Inflammatory macrophage (primary cell): ENCODE results near the gene TELO2.

Source experiments
- DNase-seq, 2 donors: peaks; one replicate each; pipeline ENCODE4 v3.0.0-alpha.2; 2020 to 2022
- total RNA-seq, 18 experiments: gene quantifications; one replicate each; lab custom pipeline; 2026; ENCODE audit warnings: mixed read lengths in 6 of 18, inconsistent platforms in 2 of 18; lab: John Stamatoyannopoulos, UW

The TELO2 gene
- total RNA-seq, result 6.1 to 38.3 (median 22.0) reads per million in 18 experiments

DNA sequence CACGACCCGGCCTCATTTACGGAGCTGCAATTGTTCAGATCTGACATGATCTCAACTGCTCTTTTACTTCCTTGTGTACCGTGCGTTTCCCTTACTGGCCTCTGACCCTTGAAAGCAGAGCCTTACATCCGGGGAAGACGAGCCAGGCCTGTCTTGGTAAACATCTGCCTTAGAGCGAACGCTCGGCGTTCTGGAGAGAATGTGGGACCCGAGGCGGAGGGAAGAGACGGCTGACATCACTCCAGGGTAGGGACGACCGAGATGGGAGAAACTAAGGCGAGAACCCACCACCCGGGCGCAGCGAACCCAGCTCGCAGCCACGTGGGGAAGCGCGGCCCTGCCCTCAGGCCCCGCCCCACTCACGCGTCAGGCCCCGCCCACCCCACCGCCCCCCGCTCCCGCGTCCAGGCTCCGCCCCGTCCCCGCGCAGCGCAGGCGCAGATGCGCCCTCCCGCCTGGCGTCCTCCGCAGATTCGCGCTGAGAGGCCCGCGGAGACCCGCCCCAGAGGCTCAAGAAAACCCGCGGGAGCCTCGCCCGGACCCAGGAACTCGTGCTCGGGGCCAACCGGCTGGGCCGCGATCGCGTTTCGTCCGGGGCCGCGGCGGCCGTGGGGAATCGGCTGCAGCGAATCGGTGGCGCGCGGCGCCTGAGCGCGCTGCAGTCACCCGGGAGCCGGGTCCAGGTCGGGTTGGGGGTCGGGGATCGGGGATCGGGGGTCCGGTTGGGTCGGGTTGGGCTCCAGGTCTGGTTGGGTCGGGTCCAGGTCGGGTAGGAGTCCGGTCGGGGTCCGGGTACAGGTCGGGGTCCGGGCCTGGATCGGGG lies at the start of gene TELO2:
Gene TELO2 (plus strand): TSS at position 438 of the 823 bp plus-strand sequence. CDS start 922 bp downstream, outside the sequence.
- DNase-seq, result peak; percentile 79 to 87

DNA sequence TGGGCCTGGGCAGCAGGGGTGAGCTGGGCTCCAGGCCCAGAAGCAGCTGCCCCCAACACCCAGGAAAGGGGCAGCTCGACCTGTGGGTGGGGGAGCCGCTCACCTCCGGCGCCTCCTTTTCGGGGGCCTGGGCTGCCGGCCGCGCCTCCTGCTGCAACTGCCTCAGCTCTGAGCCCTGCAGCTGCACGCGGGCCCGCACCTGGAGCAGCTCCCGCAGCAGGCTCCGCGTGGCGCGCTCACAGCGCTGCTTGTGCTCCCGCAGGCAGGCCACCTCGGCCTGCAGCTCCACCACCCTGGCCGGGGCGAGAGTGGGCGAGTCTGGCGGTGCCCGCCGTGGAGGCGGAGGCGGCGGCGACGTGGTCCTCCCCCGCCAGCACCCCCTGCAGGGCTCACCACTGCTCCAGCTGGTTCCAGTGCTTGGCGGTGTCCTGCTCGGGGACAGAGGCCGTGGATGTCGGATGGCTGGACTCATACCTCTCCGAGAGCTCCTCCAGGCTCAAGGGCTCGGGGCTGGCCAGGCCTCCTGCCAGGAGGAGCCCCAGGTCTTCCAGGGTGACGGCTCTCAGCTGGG lies 49.7 kb upstream of the TELO2 start:
- DNase-seq, result no peak

DNA sequence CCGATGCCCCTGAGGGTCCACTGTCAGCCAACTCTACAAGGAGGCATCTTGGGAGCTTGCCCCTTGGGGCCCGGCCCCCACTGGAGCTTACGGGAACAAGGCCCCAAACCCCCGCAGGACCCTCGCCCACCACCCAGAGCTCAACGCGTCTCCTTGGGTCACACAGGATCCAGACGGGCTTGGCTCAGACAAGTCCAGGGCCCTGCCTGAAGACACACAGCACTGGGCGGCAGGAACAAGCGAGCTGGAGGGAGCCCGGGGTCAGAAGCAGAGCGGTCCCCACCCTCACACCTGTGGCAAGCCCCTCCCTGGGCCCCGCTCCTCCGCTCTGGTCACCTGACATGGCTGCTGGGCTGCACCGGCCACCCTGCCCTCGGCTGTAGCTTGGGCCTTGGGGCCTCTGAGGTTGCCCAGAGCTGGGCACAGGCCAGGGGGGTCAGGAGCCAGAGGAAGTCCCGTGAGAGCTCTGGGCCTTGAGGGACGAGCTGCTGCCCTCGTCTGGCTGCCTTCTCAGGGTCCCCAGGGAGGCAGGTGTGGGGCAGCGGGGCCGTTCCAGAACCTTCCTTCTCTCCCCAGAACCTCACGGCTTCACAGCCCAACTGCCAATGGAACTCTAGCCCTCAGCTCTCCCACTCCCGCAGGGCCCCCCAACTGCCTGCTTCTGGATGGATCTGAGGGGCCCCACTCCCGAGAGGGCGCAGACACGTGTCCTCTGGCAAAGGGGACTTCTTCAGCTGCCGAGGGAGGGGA lies 49.0 kb upstream of the TELO2 start, which contains the start of gene CCDC154:
Gene CCDC154 (minus strand): TSS at position 577 of the 750 bp plus-strand sequence. CDS start 234 bp downstream, at position 343.
- no peak for DNase-seq

DNA sequence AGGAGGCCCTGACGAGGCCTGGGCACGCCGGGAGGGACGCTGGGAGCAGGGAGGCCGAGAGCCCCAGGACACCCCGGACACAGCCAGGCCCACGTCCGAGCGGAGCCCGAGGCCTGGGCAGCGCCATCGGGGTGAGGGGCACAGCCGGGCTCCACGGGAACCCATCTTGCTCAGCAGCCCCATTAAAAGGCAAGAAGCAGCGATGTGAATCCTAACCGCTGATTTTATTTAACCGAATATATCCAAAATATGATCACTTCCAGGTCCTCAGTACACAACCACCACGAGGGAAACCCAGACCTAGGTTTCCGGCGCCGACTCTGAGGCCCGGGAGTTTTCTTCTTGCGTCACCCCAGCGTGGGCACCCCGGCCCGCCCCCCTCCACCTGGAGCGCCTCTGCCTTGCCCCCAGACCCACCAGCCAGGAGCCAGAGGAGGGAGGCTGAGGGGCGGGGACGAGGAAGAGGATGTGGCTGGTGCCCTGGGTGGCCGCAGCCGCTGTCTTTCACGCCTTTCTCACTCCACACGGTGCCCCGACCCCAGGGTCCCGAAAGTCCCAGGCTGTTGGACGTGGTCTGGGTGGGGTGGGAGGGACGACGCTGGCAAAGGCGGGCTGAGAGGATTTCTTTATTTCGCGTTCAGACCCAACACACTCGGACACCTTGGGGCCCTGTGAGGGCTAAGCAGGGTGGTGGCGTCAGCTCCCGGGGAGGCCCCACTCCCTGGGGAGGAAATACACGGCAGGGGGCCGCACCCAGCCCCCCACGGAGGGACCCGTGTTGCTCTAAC lies 48.2 kb upstream of the TELO2 start:
- no peak for DNase-seq

DNA sequence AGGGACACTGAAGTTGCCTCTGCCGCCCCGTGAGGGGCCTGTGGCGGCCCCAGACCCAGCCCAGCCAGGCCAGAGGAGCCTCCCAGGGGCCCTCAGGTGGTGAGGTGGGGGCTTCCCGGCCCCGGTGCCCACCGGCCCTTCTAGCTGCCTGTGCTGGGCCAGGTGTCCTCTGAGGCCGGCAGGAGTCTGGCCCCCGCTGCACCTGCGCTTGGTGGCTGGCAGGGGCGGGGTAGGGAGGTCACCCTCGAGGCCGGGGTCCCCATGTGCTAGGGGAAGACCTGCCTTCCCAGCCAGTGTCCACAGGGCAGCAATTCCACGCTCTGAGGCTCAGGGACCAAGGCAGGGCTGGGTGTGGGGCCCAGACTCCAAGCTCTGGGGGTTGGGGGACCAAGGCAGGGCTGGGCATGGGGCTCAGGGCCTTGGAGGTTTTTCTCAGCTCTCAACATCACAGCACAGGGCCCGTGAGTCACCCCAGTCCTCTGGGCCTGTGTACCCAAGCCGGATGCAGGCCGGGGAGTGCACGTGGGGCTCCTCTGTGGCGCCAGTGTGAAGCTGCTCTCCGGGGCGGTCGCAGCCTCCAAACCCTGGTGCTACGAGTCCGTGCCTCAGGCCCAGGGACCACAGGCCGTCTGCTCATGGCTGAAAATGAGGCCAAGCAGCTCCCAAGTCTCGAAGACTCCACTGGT lies 47.5 kb upstream of the TELO2 start:
- no peak for DNase-seq

DNA sequence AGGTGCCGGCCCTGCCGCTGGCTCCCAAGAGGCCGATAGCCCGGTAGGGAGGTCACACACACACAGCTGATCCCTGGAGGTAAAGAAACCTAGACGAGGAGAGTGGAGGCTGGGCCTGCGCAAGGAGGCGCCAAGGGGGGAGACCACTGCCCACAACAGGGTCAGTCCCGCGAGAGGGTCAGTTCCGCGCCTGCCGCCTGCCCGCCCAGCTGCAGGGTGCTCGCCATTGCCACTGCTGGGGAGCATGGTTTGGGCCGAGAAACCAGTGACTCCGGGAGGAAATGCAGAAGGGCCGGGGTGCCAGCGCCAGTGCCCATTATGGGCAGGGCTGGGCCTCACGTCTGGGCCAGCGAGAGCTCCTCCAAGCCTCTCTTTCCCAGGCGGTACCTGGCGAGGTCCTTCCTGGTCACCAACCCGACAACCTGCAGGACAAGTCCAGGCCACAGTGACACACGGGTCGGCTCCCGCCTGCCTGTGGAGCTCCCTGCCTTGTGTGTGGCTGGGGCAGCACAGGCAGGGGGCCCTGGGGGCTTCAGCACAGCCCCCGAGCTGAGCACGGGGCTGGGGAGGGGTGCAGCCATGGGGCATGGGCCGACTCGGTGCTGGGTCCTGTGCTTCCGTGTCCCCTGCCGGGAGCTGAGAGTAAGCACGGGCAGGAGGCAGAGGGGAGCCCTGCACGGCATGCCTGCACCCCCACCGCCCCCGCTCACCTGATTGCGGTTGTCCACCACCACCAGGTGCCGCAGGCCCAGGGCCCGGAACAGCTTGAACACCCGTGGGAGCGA lies 46.7 kb upstream of the TELO2 start:
- no peak for DNase-seq

DNA sequence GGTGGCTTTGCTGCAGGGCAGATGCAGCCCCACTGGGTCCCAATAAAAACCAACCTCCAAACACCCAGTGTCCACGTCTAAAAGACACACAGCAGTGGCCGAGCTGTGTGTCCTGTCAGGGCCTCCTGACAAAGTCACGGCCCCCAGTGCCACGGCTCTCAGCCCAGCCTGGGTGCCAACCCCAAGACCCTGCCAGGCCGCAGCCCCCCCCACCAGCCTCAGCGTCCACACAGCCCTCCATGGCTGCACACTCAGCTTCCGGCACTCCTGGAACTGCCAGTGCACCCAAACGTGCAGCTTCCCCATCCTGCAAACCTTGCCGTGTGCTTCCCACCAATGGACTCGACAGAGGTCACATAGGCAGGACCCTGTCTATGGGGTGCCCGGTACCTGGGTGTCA lies 45.2 kb upstream of the TELO2 start:
- DNase-seq, result no peak

GRCh38 chr16:1448536-1449116 lies 44.5 kb upstream of the TELO2 start:
- DNase-seq, result no peak

DNA sequence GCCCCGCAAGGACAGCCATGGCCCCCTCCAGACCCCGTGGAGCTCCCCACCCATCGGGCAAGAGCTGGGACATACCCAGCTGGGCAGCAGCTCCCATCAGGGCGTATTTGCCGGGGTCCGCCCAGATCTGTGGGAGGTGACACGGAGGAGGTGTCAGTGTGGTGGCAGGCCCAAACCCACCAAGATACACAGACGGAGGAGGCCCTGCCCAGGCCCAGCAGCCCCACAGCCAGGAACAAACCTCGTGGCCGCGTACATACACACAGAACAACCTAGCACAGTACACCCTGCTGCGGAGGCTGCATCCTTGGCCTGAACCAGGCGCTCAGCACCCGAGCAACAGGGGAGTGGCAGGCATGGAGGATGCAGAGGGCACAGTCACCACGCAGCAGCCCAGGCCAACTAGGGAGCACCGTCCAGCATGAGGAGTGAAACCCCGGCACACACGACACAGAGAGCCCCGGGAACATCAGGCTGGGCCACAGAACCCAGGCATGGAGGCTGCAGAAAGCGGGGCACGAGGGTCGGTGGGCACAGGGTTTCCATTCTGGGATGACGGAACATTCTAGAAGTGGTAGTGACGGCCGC lies 43.9 kb upstream of the TELO2 start:
- no peak for DNase-seq

DNA sequence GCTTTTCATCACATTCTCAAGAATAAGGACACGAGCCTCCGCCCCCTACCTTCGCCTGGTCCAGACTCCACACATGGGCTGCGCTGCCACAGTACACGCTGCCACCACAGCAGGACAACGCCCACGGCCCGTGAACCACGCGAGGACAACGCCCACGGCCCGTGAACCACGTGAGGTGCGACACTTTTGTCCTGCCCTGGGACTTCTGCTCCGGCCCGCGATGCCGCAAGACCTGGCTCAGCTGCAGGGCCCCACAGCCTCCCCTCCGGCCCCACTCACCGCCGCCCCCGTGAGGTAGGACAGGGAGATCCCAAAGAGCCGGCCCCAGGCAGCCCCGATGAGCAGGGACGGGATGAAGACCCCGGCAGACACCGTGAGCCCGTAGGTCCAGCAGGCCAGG lies 42.9 kb upstream of the TELO2 start:
- peak in 1 of 2 donors; percentile 14 for DNase-seq

GRCh38 chr16:1450841-1451240 lies 42.3 kb upstream of the TELO2 start:
- no peak for DNase-seq

- DNase-seq, result no peak
Observed at GRCh38 chr16:1451702-1452392, 41.3 kb upstream of the TELO2 start.

DNA sequence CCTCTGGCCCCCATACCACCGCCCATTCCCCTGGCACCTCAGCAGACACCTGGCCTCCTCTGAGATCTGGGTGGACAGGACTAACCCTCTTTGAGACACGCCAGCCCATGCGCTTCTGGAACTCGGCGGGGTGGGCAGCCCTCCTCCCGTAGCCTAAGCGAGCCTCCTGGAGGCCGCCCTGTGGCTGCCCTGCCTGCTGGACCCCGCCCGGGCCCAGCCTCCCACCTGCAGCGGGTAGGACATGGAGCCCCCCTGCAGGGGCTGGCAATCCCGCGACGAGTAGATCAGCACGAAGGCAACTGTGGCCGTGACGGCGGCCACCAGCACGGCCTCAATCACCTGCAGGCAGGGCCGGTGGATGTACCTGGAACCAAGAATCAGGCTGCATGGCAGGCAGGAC lies 40.6 kb upstream of the TELO2 start:
- no peak for DNase-seq

GRCh38 chr16:1453316-1453715 lies 39.8 kb upstream of the TELO2 start:
- no peak for DNase-seq

DNA sequence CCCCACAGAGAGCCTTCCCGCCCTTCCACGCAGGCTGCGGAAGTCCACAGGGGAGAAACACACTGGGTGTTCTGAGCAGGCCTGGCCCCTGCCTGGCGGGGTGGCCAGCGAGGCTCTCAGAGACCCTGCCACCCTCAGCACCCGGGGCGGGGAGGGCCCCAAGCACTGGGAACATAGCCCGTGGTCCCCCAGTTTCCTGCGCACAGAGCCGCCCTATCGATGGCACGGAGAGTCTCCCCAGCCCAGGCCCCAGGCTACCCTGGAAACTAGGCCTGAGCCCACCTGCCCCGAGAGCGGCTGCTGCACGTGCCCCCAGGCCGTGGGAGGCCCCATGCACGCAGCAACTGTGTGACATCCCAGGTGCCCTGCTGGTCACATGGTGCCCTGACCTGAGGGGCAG lies 38.6 kb upstream of the TELO2 start:
- DNase-seq, result no peak

DNA sequence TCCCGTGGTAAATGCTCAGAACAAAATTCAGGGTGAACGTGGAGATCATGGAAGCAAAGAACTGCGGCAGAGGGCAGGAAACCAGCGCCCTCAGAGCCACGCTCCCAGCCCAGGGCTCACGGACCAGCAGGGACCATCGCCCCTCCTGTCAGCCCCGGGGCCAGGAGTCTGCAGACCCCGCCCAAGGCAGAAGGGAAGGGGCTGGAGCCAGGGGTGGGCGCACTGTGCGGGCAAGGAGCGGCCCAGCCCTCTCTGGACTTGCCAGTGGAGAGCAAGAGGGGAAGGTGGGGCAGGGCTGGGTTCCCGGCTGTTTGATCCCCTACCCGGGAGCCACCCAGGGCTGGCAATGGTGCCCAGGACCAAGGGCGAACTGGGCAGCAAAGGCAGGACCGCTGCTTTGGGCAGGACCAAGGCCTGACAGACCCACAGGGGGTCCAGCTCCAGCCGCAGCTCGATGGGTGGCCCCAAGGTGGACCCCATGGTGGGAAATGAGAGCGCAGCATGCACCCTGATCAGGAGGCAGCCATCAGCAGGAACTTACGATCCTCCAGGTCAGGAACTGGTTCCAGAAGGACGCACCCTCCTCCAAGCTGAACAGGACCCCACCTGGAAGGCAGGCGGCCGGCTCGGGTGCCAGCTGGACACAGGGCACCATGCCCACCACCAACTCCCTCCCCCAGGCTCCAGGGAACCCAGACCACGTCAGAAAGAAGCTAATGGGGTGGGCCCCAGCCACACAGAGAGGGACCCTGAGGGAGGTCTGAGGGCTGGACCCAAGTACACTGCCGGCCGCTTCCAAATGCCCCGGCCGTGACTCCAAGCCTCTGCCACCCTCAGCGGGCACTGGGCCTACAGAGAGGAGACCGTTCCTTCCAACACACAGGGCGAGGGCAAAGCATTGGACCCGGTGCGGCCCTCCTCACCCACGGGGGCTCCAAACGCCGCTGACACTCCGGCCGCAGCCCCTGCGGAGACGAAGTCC lies 37.7 kb upstream of the TELO2 start:
- DNase-seq, result no peak

GRCh38 chr16:1456951-1457350 lies 36.2 kb upstream of the TELO2 start:
- DNase-seq, result no peak

DNA sequence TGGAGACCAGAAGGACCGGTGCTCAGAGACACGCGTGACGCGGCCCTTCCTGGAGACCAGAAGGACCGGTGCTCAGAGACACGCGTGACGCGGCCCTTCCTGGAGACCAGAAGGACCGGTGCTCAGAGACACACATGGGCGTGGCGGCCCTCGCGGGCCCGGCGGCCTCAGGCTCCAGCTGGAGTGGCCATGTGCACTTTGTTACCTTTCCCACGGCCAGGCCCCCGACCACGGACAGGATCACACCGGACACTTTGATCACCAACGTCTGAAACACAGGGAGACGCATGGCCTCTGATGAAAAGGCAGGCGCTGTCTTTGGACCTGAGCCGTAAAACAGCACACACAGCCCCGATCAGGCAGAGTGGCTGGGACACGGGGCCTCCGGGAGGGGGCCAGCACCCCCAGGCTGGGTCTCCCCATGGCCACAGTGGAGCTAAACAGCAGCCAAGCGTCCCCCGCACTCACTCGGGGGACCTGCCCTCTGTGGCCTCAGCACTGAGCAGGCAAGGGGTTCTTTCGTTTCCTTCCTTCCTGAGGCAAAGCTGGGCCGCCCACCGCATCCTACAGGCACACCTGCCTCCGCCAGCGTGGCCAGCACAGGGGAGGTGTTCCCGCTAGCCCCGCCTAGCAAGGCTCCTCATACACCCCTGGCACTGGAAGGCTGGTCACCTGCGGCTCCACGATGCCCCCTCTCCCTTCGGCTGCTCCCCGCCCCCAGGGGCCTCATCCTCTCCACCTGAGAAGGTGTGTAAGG lies 35.5 kb upstream of the TELO2 start:
- DNase-seq, result no peak
